ENCODE data around the gene NEAT1. TPM values are rescaled to one million over a fixed set of nuclear protein-coding genes. Genes with fewer than 3 reads are reported as not detected.
"Not testable (repeated sequence)": the region's sequence is repeated elsewhere in the genome, so short reads cannot be mapped to it uniquely, and the experiment has no call there.

Gene NEAT1
- polyA plus RNA-seq, 1 donor, result 1,329 TPM

- no peak overlapping the region for H3K27ac ChIP-seq (ENCODE audit: low read length)
- peak in 1 of 2 donors; percentile 1 for DNase-seq
- H3K4me3 ChIP-seq (ENCODE audit: low read length), result no peak overlapping the region
- no CpG with 5 or more reads among the region's 11 CpGs for WGBS (ENCODE audit: insufficient coverage, low lambda C conversion rate)
- H3K9me3 ChIP-seq (ENCODE audit: control insufficient read depth, low read depth, low read length), result peaks cover 8% of the 10 kb centered on the region
- no peaks in the 10 kb centered on the region for H3K27me3 ChIP-seq (ENCODE audit: control insufficient read depth, insufficient read depth, low read length)
- peaks cover 31% of the 10 kb centered on the region for H3K36me3 ChIP-seq (ENCODE audit: control insufficient read depth, insufficient read depth, low read length)
- peaks cover 9% of the 10 kb centered on the region for H3K4me1 ChIP-seq (ENCODE audit: control insufficient read depth, insufficient read depth, low read length)
Observed at GRCh38 chr11:65445604-65446445, 23.2 kb downstream of the NEAT1 start.

GRCh38 chr11:65446446-65447277 lies 24.1 kb downstream of the NEAT1 start:
- no CpG with 5 or more reads among the region's 11 CpGs for WGBS (ENCODE audit: insufficient coverage, low lambda C conversion rate)
- Histone ChIP-seq H3K27ac (ENCODE audit: low read length) (no peak overlapping the region), H3K27me3 (ENCODE audit: control insufficient read depth, insufficient read depth, low read length) (no peaks in the 10 kb centered on the region), H3K9me3 (ENCODE audit: control insufficient read depth, low read depth, low read length) (peaks cover 8% of the 10 kb centered on the region), H3K4me3 (ENCODE audit: low read length) (no peak overlapping the region), H3K4me1 (ENCODE audit: control insufficient read depth, insufficient read depth, low read length) (peaks cover 8% of the 10 kb centered on the region), H3K36me3 (ENCODE audit: control insufficient read depth, insufficient read depth, low read length) (peaks cover 30% of the 10 kb centered on the region)
- DNase-seq, result peak in 1 of 2 donors; percentile 1

GRCh38 chr11:65448074-65448417 lies 25.4 kb downstream of the NEAT1 start:
- Histone ChIP-seq H3K4me1 (ENCODE audit: control insufficient read depth, insufficient read depth, low read length) (no peaks in the 10 kb centered on the region), H3K27me3 (ENCODE audit: control insufficient read depth, insufficient read depth, low read length) (no peaks in the 10 kb centered on the region), H3K36me3 (ENCODE audit: control insufficient read depth, insufficient read depth, low read length) (peaks cover 25% of the 10 kb centered on the region), H3K27ac (ENCODE audit: low read length) (no peak overlapping the region), H3K4me3 (ENCODE audit: low read length) (no peak overlapping the region), H3K9me3 (ENCODE audit: control insufficient read depth, low read depth, low read length) (peaks cover 8% of the 10 kb centered on the region)
- no CpG with 5 or more reads among the region's 2 CpGs for WGBS (ENCODE audit: insufficient coverage, low lambda C conversion rate)
- no peak for DNase-seq

- peak in 1 of 2 donors; percentile 1 for DNase-seq
- Histone ChIP-seq H3K4me1 (ENCODE audit: control insufficient read depth, insufficient read depth, low read length) (no peaks in the 10 kb centered on the region), H3K9me3 (ENCODE audit: control insufficient read depth, low read depth, low read length) (peaks cover 8% of the 10 kb centered on the region), H3K4me3 (ENCODE audit: low read length) (no peak overlapping the region), H3K36me3 (ENCODE audit: control insufficient read depth, insufficient read depth, low read length) (peaks cover 22% of the 10 kb centered on the region), H3K27me3 (ENCODE audit: control insufficient read depth, insufficient read depth, low read length) (no peaks in the 10 kb centered on the region), H3K27ac (ENCODE audit: low read length) (no peak overlapping the region)
- no CpG with 5 or more reads among the region's 3 CpGs for WGBS (ENCODE audit: insufficient coverage, low lambda C conversion rate)
Observed at GRCh38 chr11:65448418-65449105, 26.0 kb downstream of the NEAT1 start.

GRCh38 chr11:65451301-65451700 lies 28.7 kb downstream of the NEAT1 start:
- not testable (repeated sequence) for H3K4me3 ChIP-seq (ENCODE audit: low read length); H3K36me3 ChIP-seq (ENCODE audit: control insufficient read depth, insufficient read depth, low read length); H3K4me1 ChIP-seq (ENCODE audit: control insufficient read depth, insufficient read depth, low read length); H3K27me3 ChIP-seq (ENCODE audit: control insufficient read depth, insufficient read depth, low read length); DNase-seq; H3K27ac ChIP-seq (ENCODE audit: low read length); H3K9me3 ChIP-seq (ENCODE audit: control insufficient read depth, low read depth, low read length)
- WGBS (ENCODE audit: insufficient coverage, low lambda C conversion rate), result no CpG with 5 or more reads among the region's 30 CpGs

- not testable (repeated sequence) for H3K27ac ChIP-seq (ENCODE audit: low read length)
Observed at GRCh38 chr11:65452259-65452658, 29.7 kb downstream of the NEAT1 start.

GRCh38 chr11:65452806-65453490 lies 30.4 kb downstream of the NEAT1 start:
- DNase-seq, result no peak
- H3K36me3 ChIP-seq (ENCODE audit: control insufficient read depth, insufficient read depth, low read length), result no peaks in the 10 kb centered on the region
- H3K4me3 ChIP-seq (ENCODE audit: low read length), result no peak overlapping the region
- H3K27me3 ChIP-seq (ENCODE audit: control insufficient read depth, insufficient read depth, low read length), result no peaks in the 10 kb centered on the region
- 50% methylated on average over 1 of the region's 8 CpGs for WGBS (ENCODE audit: insufficient coverage, low lambda C conversion rate)
- peaks cover 8% of the 10 kb centered on the region for H3K4me1 ChIP-seq (ENCODE audit: control insufficient read depth, insufficient read depth, low read length)
- H3K9me3 ChIP-seq (ENCODE audit: control insufficient read depth, low read depth, low read length), result peaks cover 8% of the 10 kb centered on the region
- no peak overlapping the region for H3K27ac ChIP-seq (ENCODE audit: low read length)

More at GRCh38 chr11:65452259-65452658, 29.7 kb downstream of the NEAT1 start:
- not testable (repeated sequence) for DNase-seq; H3K9me3 ChIP-seq (ENCODE audit: control insufficient read depth, low read depth, low read length); H3K27me3 ChIP-seq (ENCODE audit: control insufficient read depth, insufficient read depth, low read length); H3K36me3 ChIP-seq (ENCODE audit: control insufficient read depth, insufficient read depth, low read length); H3K4me3 ChIP-seq (ENCODE audit: low read length); H3K4me1 ChIP-seq (ENCODE audit: control insufficient read depth, insufficient read depth, low read length)
- whole genome bisulfite sequencing (ENCODE audit: insufficient coverage, low lambda C conversion rate), result no CpG with 5 or more reads among the region's 3 CpGs

- Histone ChIP-seq H3K27me3 (ENCODE audit: control insufficient read depth, insufficient read depth, low read length) (no peaks in the 10 kb centered on the region), H3K27ac (ENCODE audit: low read length) (peak overlapping the region; percentile 74), H3K4me3 (ENCODE audit: low read length) (peak overlapping the region; percentile 62), H3K4me1 (ENCODE audit: control insufficient read depth, insufficient read depth, low read length) (peaks cover 8% of the 10 kb centered on the region), H3K9me3 (ENCODE audit: control insufficient read depth, low read depth, low read length) (peaks cover 8% of the 10 kb centered on the region), H3K36me3 (ENCODE audit: control insufficient read depth, insufficient read depth, low read length) (no peaks in the 10 kb centered on the region)
- no CpG with 5 or more reads among the region's 10 CpGs for WGBS (ENCODE audit: insufficient coverage, low lambda C conversion rate)
- DNase-seq, result no peak
Observed at GRCh38 chr11:65454311-65454695, 31.7 kb downstream of the NEAT1 start.

- no peaks in the 10 kb centered on the region for H3K36me3 ChIP-seq (ENCODE audit: control insufficient read depth, insufficient read depth, low read length)
Observed at GRCh38 chr11:65454696-65455456, 32.3 kb downstream of the NEAT1 start.

More at GRCh38 chr11:65454696-65455456, 32.3 kb downstream of the NEAT1 start:
- peaks cover 8% of the 10 kb centered on the region for H3K9me3 ChIP-seq (ENCODE audit: control insufficient read depth, low read depth, low read length)
- H3K27ac ChIP-seq (ENCODE audit: low read length), result peak overlapping the region; percentile 74
- H3K4me1 ChIP-seq (ENCODE audit: control insufficient read depth, insufficient read depth, low read length), result peaks cover 8% of the 10 kb centered on the region
- H3K4me3 ChIP-seq (ENCODE audit: low read length), result peak overlapping the region; percentile 62
- no peaks in the 10 kb centered on the region for H3K27me3 ChIP-seq (ENCODE audit: control insufficient read depth, insufficient read depth, low read length)
- DNase-seq, result peak; percentile 90 to 91
- WGBS (ENCODE audit: insufficient coverage, low lambda C conversion rate), result no CpG with 5 or more reads among the region's 47 CpGs
